Measurements from ENCODE around the gene NFIL3.

The NFIL3 gene

GRCh38 chr9:91418215-91418610, 5.4 kb downstream of the NFIL3 start:
- no peak overlapping the region for H3K27ac ChIP-seq
- no peaks in the 10 kb centered on the region for H3K27me3 ChIP-seq

GRCh38 chr9:91417602-91418214, 5.9 kb downstream of the NFIL3 start:
- Histone ChIP-seq H3K4me1 (peaks cover 0 to 58% (median 15%) of the 10 kb centered on the region in 4 donors), H3K27me3 (no peaks in the 10 kb centered on the region), H3K36me3 (no peaks in the 10 kb centered on the region), H3K9me3 (no peaks in the 10 kb centered on the region), H3K4me3 (no peak overlapping the region), H3K27ac (no peak overlapping the region)
- no peak for TF ChIP-seq CTCF (IDR thresholded peaks at IDR 0.05)
- DNase-seq: no peak
- intact Hi-C loops (cut with DNase I; ENCODE audit: low total_unique reads): no loop called here

More at GRCh38 chr9:91418215-91418610, 5.4 kb downstream of the NFIL3 start:
- TF ChIP-seq CTCF (IDR thresholded peaks at IDR 0.05): no peak
- no peak for DNase-seq
- intact Hi-C loops (cut with DNase I; ENCODE audit: low total_unique reads): no loop called here
- H3K9me3 ChIP-seq: no peaks in the 10 kb centered on the region
- H3K4me3 ChIP-seq: no peak overlapping the region
- H3K4me1 ChIP-seq: peaks cover 0 to 58% (median 15%) of the 10 kb centered on the region in 4 donors
- H3K36me3 ChIP-seq: no peaks in the 10 kb centered on the region

- intact Hi-C loops (cut with DNase I; ENCODE audit: low total_unique reads): no loop called here
- no peaks in the 10 kb centered on the region for H3K36me3 ChIP-seq
- no peak for TF ChIP-seq CTCF (IDR thresholded peaks at IDR 0.05)
- H3K27ac ChIP-seq: no peak overlapping the region
- H3K4me1 ChIP-seq: peaks cover 0 to 50% (median 11%) of the 10 kb centered on the region in 4 donors
- no peak overlapping the region for H3K4me3 ChIP-seq
- H3K9me3 ChIP-seq: no peaks in the 10 kb centered on the region
- no peak for DNase-seq
- H3K27me3 ChIP-seq: no peaks in the 10 kb centered on the region
These were observed 7.4 kb downstream of the NFIL3 start for GRCh38 chr9:91416096-91416712.

- Histone ChIP-seq H3K36me3 (peaks cover 4 to 6% (median 4%) of the 10 kb centered on the region in 3 donors), H3K4me1 (peaks cover 0 to 42% (median 9%) of the 10 kb centered on the region in 4 donors), H3K4me3 (no peak overlapping the region), H3K27me3 (no peaks in the 10 kb centered on the region), H3K27ac (no peak overlapping the region), H3K9me3 (no peaks in the 10 kb centered on the region)
- no peak for TF ChIP-seq CTCF (IDR thresholded peaks at IDR 0.05)
- intact Hi-C loops (cut with DNase I; ENCODE audit: low total_unique reads): no loop called here
- no peak for DNase-seq
These were observed 8.3 kb downstream of the NFIL3 start for GRCh38 chr9:91415290-91415689.

- no peak for DNase-seq
- intact Hi-C loops (cut with DNase I; ENCODE audit: low total_unique reads): no loop called here
- H3K27ac ChIP-seq: no peak overlapping the region
- no peak overlapping the region for H3K4me3 ChIP-seq
- TF ChIP-seq CTCF (IDR thresholded peaks at IDR 0.05): no peak
- H3K27me3 ChIP-seq: no peaks in the 10 kb centered on the region
- peaks cover 21 to 28% (median 28%) of the 10 kb centered on the region in 3 donors for H3K36me3 ChIP-seq
- no peaks in the 10 kb centered on the region for H3K9me3 ChIP-seq
- H3K4me1 ChIP-seq: peaks cover 0 to 20% (median 0%) of the 10 kb centered on the region in 4 donors
These were observed 10.7 kb downstream of the NFIL3 start for GRCh38 chr9:91412941-91413340.

Measured in tibial artery (tissue), 4 donors.